NB4 (cell line): ENCODE data around the gene VPS35L.

Source experiments
- DNase-seq: peaks from one replicate; pipeline ENCODE4 v3.0.0; 2010; ENCODE audit warnings: low read depth
- H3K4me3 ChIP-seq: one replicate; pipeline ENCODE4 v1.5.1; 2011; ENCODE audit warnings: mild to moderate bottlenecking, low read depth, low read length, moderate library complexity
- MYC ChIP-seq: IDR thresholded peaks from 2 replicates; pipeline ENCODE4 v1.6.1; 2011; ENCODE audit warnings: low read depth, low read length
- POLR2A ChIP-seq: IDR thresholded peaks from 2 replicates; pipeline ENCODE4 v1.6.1; 2011; ENCODE audit warnings: mild to moderate bottlenecking; ENCODE audit not compliant: insufficient read length; ENCODE audit errors: extremely low read depth
- TF ChIP-seq, protein P1 (sequence below): IDR thresholded peaks from one replicate; pipeline ENCODE4 v1.5.1; 2012; ENCODE audit warnings: low read depth, low read length
- TF ChIP-seq, protein P2 (sequence below): IDR thresholded peaks from 2 replicates; pipeline ENCODE4 v1.6.1; 2011; ENCODE audit warnings: low read depth, low read length

VPS35L gene

DNA sequence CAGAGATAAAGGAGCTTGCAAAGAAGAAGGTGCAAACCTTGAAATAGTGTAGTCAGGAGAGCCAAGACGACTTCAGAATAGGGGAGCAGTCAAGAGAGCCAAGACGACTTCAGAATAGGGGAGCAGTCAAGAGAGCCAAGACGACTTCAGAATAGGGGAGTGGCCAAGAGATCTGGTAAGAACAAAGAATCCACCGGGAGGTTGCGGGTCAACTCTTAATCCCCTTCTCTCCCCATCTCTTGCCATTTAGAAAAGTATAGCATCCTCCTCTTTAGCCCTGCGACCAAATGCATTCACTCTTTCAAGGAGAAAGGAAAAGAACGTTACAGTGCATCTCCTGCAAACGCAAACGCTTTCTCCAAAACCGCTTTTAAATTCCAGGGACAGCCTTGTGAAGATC, 161.8 kb downstream of the VPS35L start:
- peak overlapping the region; percentile 100 for H3K4me3 ChIP-seq
- no peak for TF ChIP-seq POLR2A
- TF ChIP-seq MYC = no peak
- TF ChIP-seq, protein P1, sequence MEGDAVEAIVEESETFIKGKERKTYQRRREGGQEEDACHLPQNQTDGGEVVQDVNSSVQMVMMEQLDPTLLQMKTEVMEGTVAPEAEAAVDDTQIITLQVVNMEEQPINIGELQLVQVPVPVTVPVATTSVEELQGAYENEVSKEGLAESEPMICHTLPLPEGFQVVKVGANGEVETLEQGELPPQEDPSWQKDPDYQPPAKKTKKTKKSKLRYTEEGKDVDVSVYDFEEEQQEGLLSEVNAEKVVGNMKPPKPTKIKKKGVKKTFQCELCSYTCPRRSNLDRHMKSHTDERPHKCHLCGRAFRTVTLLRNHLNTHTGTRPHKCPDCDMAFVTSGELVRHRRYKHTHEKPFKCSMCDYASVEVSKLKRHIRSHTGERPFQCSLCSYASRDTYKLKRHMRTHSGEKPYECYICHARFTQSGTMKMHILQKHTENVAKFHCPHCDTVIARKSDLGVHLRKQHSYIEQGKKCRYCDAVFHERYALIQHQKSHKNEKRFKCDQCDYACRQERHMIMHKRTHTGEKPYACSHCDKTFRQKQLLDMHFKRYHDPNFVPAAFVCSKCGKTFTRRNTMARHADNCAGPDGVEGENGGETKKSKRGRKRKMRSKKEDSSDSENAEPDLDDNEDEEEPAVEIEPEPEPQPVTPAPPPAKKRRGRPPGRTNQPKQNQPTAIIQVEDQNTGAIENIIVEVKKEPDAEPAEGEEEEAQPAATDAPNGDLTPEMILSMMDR = no peak
- TF ChIP-seq, protein P2, sequence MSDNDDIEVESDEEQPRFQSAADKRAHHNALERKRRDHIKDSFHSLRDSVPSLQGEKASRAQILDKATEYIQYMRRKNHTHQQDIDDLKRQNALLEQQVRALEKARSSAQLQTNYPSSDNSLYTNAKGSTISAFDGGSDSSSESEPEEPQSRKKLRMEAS = no peak
- peak; percentile 40 for DNase-seq

DNA sequence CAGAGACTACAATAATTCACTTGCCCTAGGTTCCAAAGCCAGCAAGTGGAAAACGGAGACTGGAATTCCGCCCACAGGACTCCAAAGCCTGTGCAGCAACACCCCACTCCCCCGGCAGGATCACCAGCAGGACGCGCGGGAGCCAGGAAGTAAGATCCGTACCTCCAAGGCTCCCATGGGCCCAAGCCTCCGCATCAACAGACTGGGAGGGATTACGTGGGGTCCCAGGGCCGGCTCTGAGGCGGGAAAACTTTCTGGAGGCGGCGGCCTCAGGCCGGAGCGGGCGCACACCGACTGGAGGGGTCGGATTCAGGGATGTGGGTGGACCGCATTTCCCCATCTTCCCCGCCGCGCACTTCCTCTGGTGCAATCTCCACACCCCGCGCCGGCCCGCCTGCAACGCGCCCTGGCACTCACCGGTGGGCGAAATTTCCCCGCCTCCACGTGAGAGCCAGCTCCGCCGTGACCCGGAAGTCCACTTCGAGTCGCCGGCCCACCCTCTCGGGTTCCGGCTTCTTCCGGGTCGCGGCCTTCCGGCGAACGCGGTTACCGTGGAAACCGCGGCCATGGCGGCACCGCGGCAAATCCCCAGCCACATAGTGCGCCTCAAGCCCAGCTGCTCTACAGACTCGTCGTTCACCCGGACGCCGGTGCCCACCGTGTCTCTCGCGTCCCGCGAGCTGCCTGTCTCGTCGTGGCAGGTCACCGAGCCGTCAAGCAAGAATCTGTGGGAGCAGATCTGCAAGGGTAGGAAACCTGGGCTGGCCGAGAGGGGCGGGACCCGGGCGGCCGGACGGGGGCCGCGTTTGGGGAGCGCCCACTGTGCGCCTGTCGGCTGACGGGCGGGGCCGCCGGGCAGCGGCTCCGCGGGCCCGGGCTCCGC, 162.5 kb downstream of the VPS35L start, which contains the start of the genes IQCK and KNOP1:
TSS of gene IQCK (plus strand) at position 531 of the 883 bp plus-strand sequence. CDS start at position 567, 36 bp downstream.
TSS of gene KNOP1 (minus strand) at position 487 of the 883 bp plus-strand sequence. CDS start 3,192 bp downstream, outside the sequence.
- TF ChIP-seq POLR2A (peak; percentile 47), MYC (peak; percentile 94)
- TF ChIP-seq, protein P1 = no peak
- TF ChIP-seq, protein P2 = peak; percentile 92
- H3K4me3 ChIP-seq = peak within 1 kb of the TSS; percentile 100
- DNase-seq = peak; percentile 93

DNA sequence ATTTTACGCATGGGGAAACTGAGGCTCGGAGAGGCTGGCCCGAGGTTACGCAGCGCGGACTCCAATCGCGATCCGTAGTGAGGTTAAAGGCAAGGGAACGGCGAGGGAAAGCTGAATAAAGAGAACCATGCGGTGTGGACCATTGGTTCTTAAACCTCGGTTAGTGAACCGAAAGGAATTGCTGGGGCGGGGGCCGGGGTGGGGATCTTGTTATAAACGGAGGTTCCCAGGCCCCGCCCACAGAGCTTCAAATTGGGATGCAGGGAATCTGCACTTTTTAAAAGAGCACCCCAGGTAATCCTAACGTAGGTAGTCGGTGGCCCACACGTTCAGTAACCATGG, 163.1 kb downstream of the VPS35L start:
- TF ChIP-seq POLR2A (no peak), MYC (no peak)
- TF ChIP-seq, protein P2 = no peak
- TF ChIP-seq, protein P1 = no peak
- DNase-seq = no peak
- H3K4me3 ChIP-seq = peak overlapping the region; percentile 100

DNA sequence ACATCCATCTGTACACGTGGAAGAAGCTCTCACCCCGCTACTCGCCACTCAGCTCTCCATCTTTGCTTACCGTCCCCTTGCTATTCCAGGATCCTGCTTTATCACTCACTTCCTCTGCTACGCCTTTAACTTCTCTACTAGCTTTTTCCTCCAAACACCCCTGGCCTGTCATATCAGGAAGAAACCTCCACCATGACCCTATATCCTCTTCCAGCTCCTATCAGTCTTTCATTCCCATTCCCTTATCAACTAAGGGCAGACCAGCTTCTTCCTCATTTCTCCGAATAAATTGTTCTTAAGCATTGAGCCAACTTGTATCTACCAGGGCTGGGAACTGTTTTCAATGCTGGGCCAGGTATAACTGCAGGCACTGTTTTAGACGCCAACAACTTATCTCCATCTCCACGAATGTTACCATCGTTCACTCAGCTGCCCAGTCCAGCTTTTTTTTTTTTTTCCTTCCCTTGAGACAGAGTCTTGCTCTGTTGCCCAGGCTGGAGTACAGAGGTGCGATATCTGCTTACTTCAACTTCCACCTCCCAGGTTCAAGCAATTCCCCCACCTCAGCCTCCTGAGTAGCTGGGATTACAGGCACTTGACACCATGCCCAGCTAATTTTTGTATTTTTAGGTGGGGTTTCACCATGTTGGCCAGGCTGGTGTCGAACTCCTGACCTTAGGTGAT, 166.9 kb downstream of the VPS35L start:
- TF ChIP-seq MYC (no peak), POLR2A (no peak)
- TF ChIP-seq, protein P2 = no peak
- TF ChIP-seq, protein P1 = no peak
- DNase-seq = no peak
- no peak overlapping the region for H3K4me3 ChIP-seq

- H3K4me3 ChIP-seq = no peak overlapping the region
- no peak for DNase-seq
- TF ChIP-seq, protein P1 = no peak
- TF ChIP-seq MYC = no peak
- TF ChIP-seq, protein P2 = no peak
- TF ChIP-seq POLR2A = no peak
Observed at GRCh38 chr16:19722981-19723380, 167.5 kb downstream of the VPS35L start.
